Neural progenitor cell (in vitro differentiated cells): ENCODE data around the gene ERMARD. TPM values are rescaled to one million over a fixed set of nuclear protein-coding genes. Genes with fewer than 3 reads are reported as not detected.
A peak's percentile ranks its signal among the peaks of the same experiment; 100 is the strongest.

ENCODE experiments used
- DNase-seq: peaks from one replicate; pipeline ENCODE4 v3.0.0-alpha.2; 2016; ENCODE audit warnings: low spot score
- H2AFZ ChIP-seq: fragments of 200-600 bp; sonication (generic); replicated peaks from 2 replicates; pipeline ENCODE4 v1.6.1; 2016; ENCODE audit warnings: antibody characterized with exemption
- H3F3A ChIP-seq: fragments of 200-600 bp; sonication (generic); 2 replicates; pipeline ENCODE4 v1.6.1; 2016; ENCODE audit warnings: antibody characterized with exemption, low read depth
- H3K27ac ChIP-seq: fragments of 200-600 bp; sonication (generic); 2 replicates; pipeline ENCODE4 v1.5.1; 2016; ENCODE audit warnings: mild to moderate bottlenecking
- H3K27me3 ChIP-seq: fragments of 200-600 bp; sonication (generic); 2 replicates; pipeline ENCODE4 v1.6.1; 2016; ENCODE audit warnings: mild to moderate bottlenecking, moderate library complexity
- H3K36me3 ChIP-seq: fragments of 200-600 bp; sonication (generic); 2 replicates; pipeline ENCODE4 v1.5.1; 2016
- H3K4me1 ChIP-seq: fragments of 200-600 bp; sonication (generic); 2 replicates; pipeline ENCODE4 v1.6.1; 2016; ENCODE audit warnings: mixed run types
- H3K4me2 ChIP-seq: fragments of 200-600 bp; sonication (generic); 2 replicates; pipeline ENCODE4 v1.6.1; 2016
- H3K4me3 ChIP-seq: fragments of 200-600 bp; sonication (generic); 2 replicates; pipeline ENCODE4 v1.5.1; 2016
- H3K79me2 ChIP-seq: fragments of 200-600 bp; sonication (generic); 2 replicates; pipeline ENCODE4 v1.6.1; 2016; ENCODE audit warnings: low read depth
- H3K9ac ChIP-seq: fragments of 200-600 bp; sonication (generic); 2 replicates; pipeline ENCODE4 v1.6.1; 2016
- H3K9me3 ChIP-seq: fragments of 200-600 bp; sonication (generic); 2 replicates; pipeline ENCODE4 v1.5.1; 2016; ENCODE audit warnings: low read depth
- H4K20me1 ChIP-seq: fragments of 200-600 bp; sonication (generic); 2 replicates; pipeline ENCODE4 v1.6.1; 2016; ENCODE audit warnings: low read depth
- H3K27ac Mint-ChIP-seq: 3 replicates; pipeline ENCODE4 v1.8.0; 2021; ENCODE audit warnings: mixed read lengths
- H3K27me3 Mint-ChIP-seq: 2 replicates; pipeline ENCODE4 v1.8.0; 2022; ENCODE audit warnings: low read depth, mild to moderate bottlenecking, inconsistent platforms, moderate library complexity, mixed read lengths; ENCODE audit not compliant: insufficient read depth
- H3K36me3 Mint-ChIP-seq: 3 replicates; pipeline ENCODE4 v1.8.0; 2021; ENCODE audit warnings: mixed read lengths
- H3K4me1 Mint-ChIP-seq: 3 replicates; pipeline ENCODE4 v1.8.0; 2021; ENCODE audit warnings: mixed read lengths
- H3K4me3 Mint-ChIP-seq: 3 replicates; pipeline ENCODE4 v1.8.0; 2021; ENCODE audit warnings: mild to moderate bottlenecking, moderate library complexity, mixed read lengths
- H3K9me3 Mint-ChIP-seq: 3 replicates; pipeline ENCODE4 v1.8.0; 2020; ENCODE audit warnings: mixed read lengths
- CTCF ChIP-seq: fragments of 200-600 bp; sonication (generic); IDR thresholded peaks from 2 replicates; pipeline ENCODE4 v1.5.1; 2017; ENCODE audit warnings: antibody characterized with exemption, mild to moderate bottlenecking
- EZH2 ChIP-seq: fragments of 200-600 bp; sonication (generic); IDR thresholded peaks from 2 replicates; pipeline ENCODE4 v1.6.1; 2017; ENCODE audit warnings: antibody characterized with exemption, mild to moderate bottlenecking, moderate library complexity
- EZH2phosphoT487 ChIP-seq: fragments of 200-600 bp; sonication (generic); IDR thresholded peaks from 2 replicates; pipeline ENCODE4 v1.6.1; 2017; ENCODE audit warnings: antibody characterized with exemption
- total RNA-seq: library from RNA; depleted of rRNA; stranded (reverse); fragments of >200 nt; gene quantifications from 2 replicates; pipeline ENCODE4 v1.2.3, GENCODE V29; 2015; ENCODE audit warnings: low replicate concordance

Gene ERMARD
- total RNA-seq, 1 donor from 2014 or later, result 31.4 TPM

- no peak overlapping the region for H2AFZ ChIP-seq
- no peak for TF ChIP-seq CTCF
- DNase-seq, result no peak
- no peaks in the 10 kb centered on the region for H3K36me3 ChIP-seq
- H3K4me1 ChIP-seq, result peaks cover 4% of the 10 kb centered on the region
- H3K9me3 ChIP-seq, result no peaks in the 10 kb centered on the region
- no peak overlapping the region for H3K4me3 ChIP-seq
- Mint-ChIP-seq H3K36me3 (peaks cover 19% of the 10 kb centered on the region), H3K4me3 (no peak overlapping the region), H3K27me3 (no peaks in the 10 kb centered on the region), H3K4me1 (peaks cover 24% of the 10 kb centered on the region), H3K9me3 (no peaks in the 10 kb centered on the region), H3K27ac (no peak overlapping the region)
- H3K9ac ChIP-seq, result no peak overlapping the region
- no peaks in the 10 kb centered on the region for H3K79me2 ChIP-seq
- H3K27ac ChIP-seq, result no peak overlapping the region
- H3F3A ChIP-seq, result peaks cover 4% of the 10 kb centered on the region
- H3K27me3 ChIP-seq, result peaks cover 18% of the 10 kb centered on the region
- no peak overlapping the region for H3K4me2 ChIP-seq
- no peaks in the 10 kb centered on the region for H4K20me1 ChIP-seq
Measured at GRCh38 chr6:169786349-169786748, 34.9 kb downstream of the ERMARD start.

GRCh38 chr6:169787797-169788196 is 36.4 kb downstream of the ERMARD start:
- Mint-ChIP-seq H3K27me3 (peaks cover under 1% of the 10 kb centered on the region), H3K4me3 (no peak overlapping the region), H3K4me1 (peaks cover 35% of the 10 kb centered on the region), H3K36me3 (peaks cover 16% of the 10 kb centered on the region), H3K9me3 (no peaks in the 10 kb centered on the region), H3K27ac (no peak overlapping the region)
- TF ChIP-seq EZH2phosphoT487, result no peak
- no peak for TF ChIP-seq EZH2
- TF ChIP-seq CTCF, result no peak
- Histone ChIP-seq H3F3A (peaks cover 4% of the 10 kb centered on the region), H3K4me1 (peaks cover 4% of the 10 kb centered on the region), H3K4me3 (no peak overlapping the region), H4K20me1 (no peaks in the 10 kb centered on the region), H3K27me3 (peaks cover 18% of the 10 kb centered on the region), H3K9me3 (no peaks in the 10 kb centered on the region), H3K27ac (no peak overlapping the region), H3K4me2 (no peak overlapping the region), H3K9ac (no peak overlapping the region), H3K79me2 (no peaks in the 10 kb centered on the region), H3K36me3 (no peaks in the 10 kb centered on the region), H2AFZ (no peak overlapping the region)
- DNase-seq, result no peak

GRCh38 chr6:169788809-169789145 is 37.4 kb downstream of the ERMARD start:
- H2AFZ ChIP-seq, result no peak overlapping the region
- H3K36me3 Mint-ChIP-seq, result peaks cover 8% of the 10 kb centered on the region
- TF ChIP-seq EZH2phosphoT487 (no peak), EZH2 (no peak), CTCF (no peak)
- peaks cover 35% of the 10 kb centered on the region for H3K4me1 Mint-ChIP-seq
- no peak for DNase-seq
- H4K20me1 ChIP-seq, result no peaks in the 10 kb centered on the region
- peak overlapping the region; percentile 55 for H3K27ac Mint-ChIP-seq
- H3K4me3 Mint-ChIP-seq, result peak overlapping the region; percentile 21
- H3K4me3 ChIP-seq, result no peak overlapping the region
- no peak overlapping the region for H3K9ac ChIP-seq
- H3K9me3 ChIP-seq, result no peaks in the 10 kb centered on the region
- no peaks in the 10 kb centered on the region for H3K36me3 ChIP-seq
- peaks cover 18% of the 10 kb centered on the region for H3K27me3 ChIP-seq
- H3K79me2 ChIP-seq, result no peaks in the 10 kb centered on the region
- no peak overlapping the region for H3K4me2 ChIP-seq
- no peak overlapping the region for H3K27ac ChIP-seq
- H3K4me1 ChIP-seq, result peaks cover 4% of the 10 kb centered on the region
- no peaks in the 10 kb centered on the region for H3K9me3 Mint-ChIP-seq
- peaks cover 4% of the 10 kb centered on the region for H3F3A ChIP-seq
- peaks cover 3% of the 10 kb centered on the region for H3K27me3 Mint-ChIP-seq
